SH-SY5Y (cell line): ENCODE measurements around the gene TSPAN13.

Experiments
- GATA2 ChIP-seq: IDR thresholded peaks from 2 replicates; pipeline ENCODE4 v1.6.1; 2011; ENCODE audit warnings: mild to moderate bottlenecking, low read depth, low read length
- GATA3 ChIP-seq: IDR thresholded peaks from 2 replicates; pipeline ENCODE4 v1.6.1; 2011; ENCODE audit warnings: low read depth, mild to moderate bottlenecking, low read length, moderate library complexity

TSPAN13 gene

DNA sequence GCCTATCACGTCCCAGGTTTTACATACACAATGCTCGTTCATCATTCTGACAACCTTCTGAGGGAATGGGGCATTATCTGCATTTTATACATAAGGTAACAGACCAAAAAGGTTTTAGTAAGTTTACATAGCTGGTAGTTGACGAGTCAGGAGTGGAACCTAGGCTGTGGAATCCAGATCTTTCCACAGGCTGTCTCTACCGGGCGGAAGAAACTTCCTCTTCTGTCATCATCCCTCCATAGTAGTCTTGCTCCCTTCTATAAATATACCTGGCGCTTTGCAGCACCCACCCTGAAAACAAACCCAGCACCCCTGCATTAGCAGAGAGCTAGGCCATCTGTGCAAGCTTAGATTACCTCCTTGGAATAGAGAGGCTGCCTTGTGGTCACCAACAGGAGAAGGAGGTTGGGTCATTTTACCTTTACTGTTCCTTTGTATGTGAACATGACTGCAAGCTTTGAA lies 1.3 kb downstream of the TSPAN13 start:
- TF ChIP-seq GATA2 (no peak), GATA3 (no peak)

DNA sequence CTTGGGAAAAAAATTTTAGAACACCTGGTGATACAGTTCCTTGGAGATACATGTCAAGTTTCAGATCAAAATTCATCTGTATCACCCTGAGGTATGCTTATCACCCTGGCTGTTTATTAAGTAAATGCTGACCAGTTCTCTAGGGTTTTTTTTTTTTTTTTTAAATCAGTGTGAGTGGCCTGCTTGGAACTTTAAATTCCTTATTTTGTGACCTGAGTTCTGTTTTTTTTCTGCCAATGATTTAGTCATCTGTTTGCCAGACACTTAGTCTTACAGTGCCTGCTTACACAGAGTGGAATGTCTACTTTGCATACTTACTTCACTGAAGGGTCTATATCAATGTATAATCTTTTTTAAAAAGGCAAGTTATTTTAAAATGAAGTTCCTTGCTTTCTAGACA lies 1.8 kb downstream of the TSPAN13 start:
- TF ChIP-seq GATA2 (no peak), GATA3 (no peak)

DNA sequence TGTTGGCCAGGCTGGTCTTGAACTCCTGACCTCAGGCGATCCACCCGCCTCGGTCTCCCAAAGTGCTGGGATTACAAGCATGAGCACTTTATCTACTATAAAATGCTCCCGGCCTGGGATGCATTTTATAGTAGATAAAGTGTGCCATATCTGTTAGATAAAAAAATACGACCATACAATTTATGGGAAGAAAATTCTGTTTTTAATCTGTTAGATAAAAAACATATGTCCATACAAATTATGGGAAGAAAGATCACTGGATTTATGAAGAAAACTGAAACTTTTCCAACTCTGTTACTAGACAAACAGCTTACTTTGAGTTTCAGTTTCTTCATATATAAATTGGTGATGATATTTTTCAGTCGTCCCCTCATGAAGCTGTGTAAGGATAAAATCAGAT lies 4.5 kb downstream of the TSPAN13 start:
- TF ChIP-seq GATA3 (no peak), GATA2 (no peak)

- TF ChIP-seq GATA2 = no peak
- TF ChIP-seq GATA3 = no peak
Measured at GRCh38 chr7:16758631-16759611, 5.4 kb downstream of the TSPAN13 start.

DNA sequence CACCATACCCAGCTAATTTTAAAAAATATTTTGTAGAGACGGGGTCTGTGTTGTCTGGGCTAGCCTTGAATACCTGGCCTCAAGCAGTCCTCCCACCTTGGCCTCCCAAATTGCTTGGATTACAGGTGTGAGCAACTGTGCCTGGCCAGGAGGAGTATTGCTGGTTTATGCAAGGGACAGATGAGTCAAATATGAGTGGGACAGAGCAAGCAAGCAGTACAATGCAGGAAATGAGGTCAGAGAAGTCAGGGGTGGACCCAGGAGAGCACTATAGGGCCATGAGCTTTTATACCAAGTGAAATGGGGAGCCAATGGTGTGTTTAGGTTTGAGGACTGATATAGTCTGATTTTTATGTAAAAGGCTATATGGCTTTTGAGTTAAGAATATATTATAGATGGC lies 6.3 kb downstream of the TSPAN13 start:
- TF ChIP-seq GATA3 (no peak), GATA2 (no peak)

DNA sequence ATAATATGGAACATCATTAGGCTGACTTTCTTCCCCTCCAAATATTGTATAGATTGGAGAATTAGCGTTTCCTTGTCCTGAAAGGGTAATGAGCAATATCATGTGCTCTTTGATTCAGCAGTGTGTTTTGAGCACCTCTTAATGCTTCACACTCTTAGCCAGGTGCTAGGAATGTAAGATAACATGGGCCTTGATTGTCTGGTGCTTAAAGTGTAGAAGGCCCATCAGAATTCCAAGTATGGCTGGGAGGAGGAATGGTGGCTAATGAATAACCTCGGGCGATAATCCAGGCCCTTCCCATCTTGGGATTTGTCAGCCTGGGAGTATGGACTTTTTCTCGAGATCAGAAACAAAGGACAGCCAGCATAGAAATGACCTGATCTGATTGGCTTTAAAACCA lies 8.6 kb downstream of the TSPAN13 start:
- TF ChIP-seq GATA2 (no peak), GATA3 (no peak)

- TF ChIP-seq GATA3 = no peak
- TF ChIP-seq GATA2 = no peak
Measured at GRCh38 chr7:16764942-16765341, 11.4 kb downstream of the TSPAN13 start.

DNA sequence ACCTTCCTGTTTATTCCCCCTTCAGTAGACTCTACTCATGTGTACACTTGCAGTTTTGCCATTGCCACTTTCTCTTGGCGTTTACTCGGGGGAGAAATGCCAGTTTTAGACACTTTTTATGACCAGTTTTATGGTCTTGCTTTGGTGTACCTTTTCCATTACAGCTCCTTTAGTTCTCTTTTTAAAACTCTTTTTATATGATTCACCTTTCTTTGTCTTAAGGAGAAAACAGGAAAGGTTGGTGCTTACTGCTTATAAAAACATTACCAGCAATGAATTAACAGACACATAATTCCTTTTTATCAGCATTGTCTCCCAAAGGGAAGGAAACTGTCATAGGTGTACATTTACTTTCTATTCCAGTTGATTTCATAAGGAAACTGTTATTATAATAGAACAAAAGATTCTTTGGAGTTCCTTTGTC lies 11.9 kb downstream of the TSPAN13 start:
- TF ChIP-seq GATA3 = no peak

DNA sequence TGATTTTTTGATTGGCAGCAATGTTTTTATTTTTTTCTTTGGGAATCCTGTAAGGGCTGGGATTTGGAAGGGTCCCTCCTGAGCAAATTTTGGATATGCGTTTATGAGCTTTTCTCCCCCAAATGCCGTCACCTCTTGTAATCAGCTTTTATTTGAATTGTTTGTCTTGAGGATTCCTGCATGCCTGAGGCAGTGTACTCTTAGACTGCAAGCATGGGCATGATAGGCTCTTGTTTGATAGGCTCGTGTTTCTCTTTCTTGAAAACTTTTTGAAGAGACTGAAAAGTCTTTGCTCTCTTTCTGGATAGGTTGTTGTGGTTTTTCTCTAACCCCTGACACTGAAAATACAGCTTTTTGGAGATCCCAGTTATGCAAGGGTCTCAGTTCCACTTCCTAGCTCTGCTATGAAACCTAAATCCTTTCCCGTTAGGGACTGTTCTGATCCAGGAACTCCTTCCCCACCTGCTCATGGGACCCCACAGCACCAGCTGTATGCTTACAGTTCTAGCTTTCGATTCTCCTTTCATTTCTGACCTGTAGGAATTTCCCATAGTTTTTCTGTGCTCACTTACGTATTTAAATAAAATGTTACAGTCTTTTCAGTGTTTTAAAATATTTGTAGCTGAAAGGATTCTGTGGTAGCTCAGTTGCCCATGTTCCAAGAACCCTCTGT lies 17.2 kb downstream of the TSPAN13 start:
- TF ChIP-seq GATA2 (no peak), GATA3 (no peak)

- TF ChIP-seq GATA3 (no peak), GATA2 (no peak)
Measured at GRCh38 chr7:16773326-16773725, 19.8 kb downstream of the TSPAN13 start.

- no peak for TF ChIP-seq GATA3
- no peak for TF ChIP-seq GATA2
Measured at GRCh38 chr7:16773884-16774283, 20.3 kb downstream of the TSPAN13 start.

GRCh38 chr7:16774294-16774693 lies 20.7 kb downstream of the TSPAN13 start:
- TF ChIP-seq GATA3 = no peak
- no peak for TF ChIP-seq GATA2

GRCh38 chr7:16774986-16775385 lies 21.4 kb downstream of the TSPAN13 start:
- TF ChIP-seq GATA2 (no peak), GATA3 (no peak)

- TF ChIP-seq GATA2 (no peak), GATA3 (no peak)
Measured at GRCh38 chr7:16776053-16776452, 22.5 kb downstream of the TSPAN13 start.

- TF ChIP-seq GATA2 (no peak), GATA3 (no peak)
Measured at GRCh38 chr7:16778476-16778875, 24.9 kb downstream of the TSPAN13 start.

GRCh38 chr7:16779051-16779450 lies 25.5 kb downstream of the TSPAN13 start:
- TF ChIP-seq GATA2 = no peak
- no peak for TF ChIP-seq GATA3
